GM18511 (cell line): ENCODE results near the gene MAST4.
"Not testable (repeated sequence)": the region's sequence is repeated elsewhere in the genome, so short reads cannot be mapped to it uniquely, and the experiment has no call there.

ENCODE experiments used
- ATAC-seq: cut with Tn5 transposase; IDR thresholded peaks from one replicate; pipeline ENCODE4 v1.9.1; 2021; ENCODE audit warnings: mild to moderate bottlenecking, moderate library complexity; ENCODE audit not compliant: unreplicated experiment

The MAST4 gene

GRCh38 chr5:67102708-67103107 lies 506.5 kb downstream of the MAST4 start:
- ATAC-seq, result no peak

- ATAC-seq, result no peak
Observed at GRCh38 chr5:67104859-67105258, 508.7 kb downstream of the MAST4 start.

GRCh38 chr5:67105270-67105669 lies 509.1 kb downstream of the MAST4 start:
- no peak for ATAC-seq

- ATAC-seq, result no peak
Observed at GRCh38 chr5:67106626-67107342, 510.6 kb downstream of the MAST4 start.

GRCh38 chr5:67111779-67112178 lies 515.6 kb downstream of the MAST4 start:
- ATAC-seq, result no peak

- no peak for ATAC-seq
Observed at GRCh38 chr5:67115246-67115645, 519.1 kb downstream of the MAST4 start.

GRCh38 chr5:67115817-67116216 lies 519.6 kb downstream of the MAST4 start:
- ATAC-seq, result no peak

- no peak for ATAC-seq
Observed at GRCh38 chr5:67118050-67118620, 521.9 kb downstream of the MAST4 start.

- ATAC-seq, result no peak
Observed at GRCh38 chr5:67119010-67119409, 522.8 kb downstream of the MAST4 start.

GRCh38 chr5:67120032-67120431 lies 523.8 kb downstream of the MAST4 start:
- ATAC-seq, result no peak

- ATAC-seq, result no peak
Observed at GRCh38 chr5:67123819-67124218, 527.6 kb downstream of the MAST4 start.

- no peak for ATAC-seq
Observed at GRCh38 chr5:67124556-67124955, 528.4 kb downstream of the MAST4 start.

GRCh38 chr5:67127347-67127895 lies 531.2 kb downstream of the MAST4 start:
- ATAC-seq, result not testable (repeated sequence)

GRCh38 chr5:67129768-67130167 lies 533.6 kb downstream of the MAST4 start:
- no peak for ATAC-seq

- no peak for ATAC-seq
Observed at GRCh38 chr5:67133217-67133616, 537.0 kb downstream of the MAST4 start.

GRCh38 chr5:67133776-67134175 lies 537.6 kb downstream of the MAST4 start:
- ATAC-seq, result no peak

GRCh38 chr5:67135381-67135984 lies 539.3 kb downstream of the MAST4 start:
- no peak for ATAC-seq

- no peak for ATAC-seq
Observed at GRCh38 chr5:67139030-67139429, 542.8 kb downstream of the MAST4 start.

- no peak for ATAC-seq
Observed at GRCh38 chr5:67140413-67140812, 544.2 kb downstream of the MAST4 start.

- ATAC-seq, result no peak
Observed at GRCh38 chr5:67141644-67142043, 545.5 kb downstream of the MAST4 start.

- ATAC-seq, result no peak
Observed at GRCh38 chr5:67142816-67143215, 546.6 kb downstream of the MAST4 start.

GRCh38 chr5:67143549-67143948 lies 547.4 kb downstream of the MAST4 start:
- no peak for ATAC-seq
